T-cell (primary cell): ENCODE results near the gene TNS4. TPM values are rescaled to one million over a fixed set of nuclear protein-coding genes. Genes with fewer than 3 reads are reported as not detected.

Source experiments
- ATAC-seq, 4 experiments: fragments of 200-7000 bp in 3 of 4; fragments of 150-1000 bp in 1 of 4; cut with Tn5 transposase; replicated peaks in 1 of 4; 1 replicate in 3 of 4; 2 replicates in 1 of 4; pipeline ENCODE4 v1.10.0; 2021; ENCODE audit warnings: moderate library complexity in 3 of 4, mild to moderate bottlenecking in 2 of 4, moderate number of reproducible peaks in 1 of 4
- CTCF ChIA-PET, 2 donors: fragments of 300-600 bp; sonication (Branson Sonifier 250); formaldehyde crosslinking; loops; one replicate each; lab custom pipeline; 2022; ENCODE audit warnings: antibody characterized with exemption in 2 of 2; lab: Charles Lee
- POLR2A ChIA-PET, 2 donors: fragments of 300-600 bp; sonication (Branson Sonifier 250); formaldehyde crosslinking; loops; one replicate each; lab custom pipeline; 2022; ENCODE audit warnings: antibody characterized with exemption in 2 of 2; lab: Charles Lee
- DNase-seq, 35 experiments: peaks; one replicate each; pipeline versions ENCODE4 v3.0.0 to v3.0.0-alpha.2; 2013 to 2023
- H3K27ac ChIP-seq: one replicate; pipeline ENCODE4 v1.5.1; 2013; ENCODE audit warnings: low read length
- H3K27me3 ChIP-seq, 2 experiments: replicated peaks in 1 of 2; 1 replicate in 1 of 2; 2 replicates in 1 of 2; pipeline versions ENCODE4 v1.6.1 to v1.7.0; 2013; ENCODE audit warnings: low read length in 1 of 2, mixed read lengths in 1 of 2; ENCODE audit not compliant: control insufficient read depth in 2 of 2, insufficient read depth in 2 of 2; ENCODE audit errors: extremely low read depth in 1 of 2
- H3K36me3 ChIP-seq, 2 donors: 1 replicate in 1 of 2; 2 replicates in 1 of 2; pipeline versions ENCODE4 v1.6.1 to v1.7.0; 2013; ENCODE audit warnings: low read length in 1 of 2; ENCODE audit not compliant: control insufficient read depth in 2 of 2, insufficient read depth in 1 of 2; ENCODE audit errors: extremely low read depth in 1 of 2
- H3K4me1 ChIP-seq, 2 experiments: 1 replicate in 1 of 2; 2 replicates in 1 of 2; pipeline versions ENCODE4 v1.6.1 to v1.7.0; 2013; ENCODE audit warnings: low read length in 2 of 2, mixed read lengths in 1 of 2; ENCODE audit not compliant: insufficient read depth in 2 of 2, control insufficient read depth in 1 of 2; ENCODE audit errors: extremely low read depth in 1 of 2
- H3K4me3 ChIP-seq, 2 donors: 1 replicate in 1 of 2; 2 replicates in 1 of 2; pipeline versions ENCODE4 v1.5.1 to v1.7.0; 2013; ENCODE audit warnings: mild to moderate bottlenecking in 2 of 2, low read length in 1 of 2, moderate library complexity in 1 of 2; ENCODE audit not compliant: control insufficient read depth in 1 of 2; ENCODE audit errors: extremely low read depth in 1 of 2
- H3K9me3 ChIP-seq: 2 replicates; pipeline ENCODE4 v1.7.0; 2013
- H3K27ac Mint-ChIP-seq, 2 donors: one replicate each; pipeline ENCODE4 v1.8.0; 2020 to 2021; ENCODE audit warnings: mild to moderate bottlenecking in 2 of 2, mixed read lengths in 2 of 2
- H3K27me3 Mint-ChIP-seq, 2 donors: one replicate each; pipeline ENCODE4 v1.8.0; 2021 to 2022; ENCODE audit warnings: mixed read lengths in 2 of 2
- H3K36me3 Mint-ChIP-seq: one replicate; pipeline ENCODE4 v1.8.0; 2021; ENCODE audit warnings: mixed read lengths
- H3K4me1 Mint-ChIP-seq, 3 donors: one replicate each; pipeline ENCODE4 v1.8.0; 2020 to 2022; ENCODE audit warnings: mixed read lengths in 3 of 3, mild to moderate bottlenecking in 1 of 3
- H3K4me3 Mint-ChIP-seq, 3 donors: one replicate each; pipeline ENCODE4 v1.8.0; 2020 to 2022; ENCODE audit warnings: mild to moderate bottlenecking in 3 of 3, mixed read lengths in 3 of 3, moderate library complexity in 3 of 3
- H3K9me3 Mint-ChIP-seq, 3 donors: one replicate each; pipeline ENCODE4 v1.8.0; 2020 to 2022; ENCODE audit warnings: mixed read lengths in 3 of 3
- WGBS: methylation state at CpG from one replicate; pipeline ENCODE4 v1.1.5; 2013; ENCODE audit warnings: missing lambda C conversion rate; ENCODE audit not compliant: insufficient coverage; 5-methylcytosine and 5-hydroxymethylcytosine counted together
- total RNA-seq, 35 experiments: library from RNA in 6 of 35; stranded (reverse) in 6 of 35; fragments of 120-200 nt in 1 of 35; gene quantifications; one replicate each; pipeline versions ENCODE4 v1.2.1 to v1.2.4 and lab custom pipeline; 2013 to 2026

Gene TNS4
- total RNA-seq, 5 donors from 2014 or later (not counting 1 experiment from before 2014, with no cell fraction given) = 0.55 to 3.7 (median 0.66) TPM

- Histone ChIP-seq H3K36me3 (no peaks in the 10 kb centered on the region), H3K27ac (no peak overlapping the region), H3K27me3 (peaks cover 0 to 19% of the 10 kb centered on the region in 2 experiments), H3K4me1 (peaks cover 0 to 24% of the 10 kb centered on the region in 2 experiments), H3K9me3 (no peaks in the 10 kb centered on the region), H3K4me3 (no peak overlapping the region)
- H3K4me1 Mint-ChIP-seq = peaks cover 16 to 21% (median 21%) of the 10 kb centered on the region in 3 donors
- no peak overlapping the region for H3K27ac Mint-ChIP-seq
- no peaks in the 10 kb centered on the region for H3K36me3 Mint-ChIP-seq
- H3K9me3 Mint-ChIP-seq = no peaks in the 10 kb centered on the region
- POLR2A ChIA-PET = no interaction called here
- CTCF ChIA-PET = interaction anchor here in 1 of 2 donors (0.6 to 0.8 kb wide), 3 partner anchors 50 to 155 kb away, joined by 3 read pairs; no protein-coding TSS in a partner anchor
- DNase-seq (no peak), ATAC-seq (no peak)
- H3K4me3 Mint-ChIP-seq = no peak overlapping the region
- 100% methylated on average over 3 of the region's 4 CpGs for WGBS
- peaks cover 0 to 1% of the 10 kb centered on the region in 2 donors for H3K27me3 Mint-ChIP-seq
Observed at GRCh38 chr17:40440166-40440565, 61.3 kb downstream of the TNS4 start.

- CTCF ChIA-PET = interaction anchor here in 1 of 2 donors (0.6 kb wide), 1 partner anchor 10 kb away, joined by 3 read pairs; no protein-coding TSS in a partner anchor
- WGBS = 98% methylated on average over 5 of the region's 5 CpGs
- H3K27ac Mint-ChIP-seq = peak overlapping the region in 1 of 2 donors; percentile 27
Observed at GRCh38 chr17:40437095-40437732, 64.2 kb downstream of the TNS4 start.

GRCh38 chr17:40436636-40437035 is 64.8 kb downstream of the TNS4 start:
- ChIA-PET CTCF (no interaction called here), POLR2A (no interaction called here)
- Histone ChIP-seq H3K4me1 (peaks cover 0 to 3% of the 10 kb centered on the region in 2 experiments), H3K9me3 (no peaks in the 10 kb centered on the region), H3K27ac (no peak overlapping the region), H3K27me3 (peaks cover 0 to 2% of the 10 kb centered on the region in 2 experiments), H3K4me3 (no peak overlapping the region), H3K36me3 (no peaks in the 10 kb centered on the region)
- 79% methylated on average over 3 of the region's 5 CpGs for WGBS
- no peak overlapping the region for H3K4me3 Mint-ChIP-seq
- H3K4me1 Mint-ChIP-seq = peaks cover 3 to 6% (median 6%) of the 10 kb centered on the region in 3 donors
- no peak for DNase-seq
- no peak for ATAC-seq
- no peak overlapping the region for H3K27ac Mint-ChIP-seq
- H3K27me3 Mint-ChIP-seq = no peaks in the 10 kb centered on the region
- no peaks in the 10 kb centered on the region for H3K9me3 Mint-ChIP-seq
- no peaks in the 10 kb centered on the region for H3K36me3 Mint-ChIP-seq

More at GRCh38 chr17:40437095-40437732, 64.2 kb downstream of the TNS4 start:
- Mint-ChIP-seq H3K9me3 (no peaks in the 10 kb centered on the region), H3K36me3 (no peaks in the 10 kb centered on the region), H3K4me3 (no peak overlapping the region), H3K4me1 (peaks cover 3 to 6% (median 6%) of the 10 kb centered on the region in 3 donors), H3K27me3 (no peaks in the 10 kb centered on the region)
- POLR2A ChIA-PET = no interaction called here
- ATAC-seq (peak in 1 of 4 experiments; percentile 25), DNase-seq (no peak)
- H3K4me1 ChIP-seq = peaks cover 0 to 3% of the 10 kb centered on the region in 2 experiments
- H3K27me3 ChIP-seq = peaks cover 0 to 4% of the 10 kb centered on the region in 2 experiments
- no peaks in the 10 kb centered on the region for H3K36me3 ChIP-seq
- H3K27ac ChIP-seq = no peak overlapping the region
- H3K4me3 ChIP-seq = no peak overlapping the region
- no peaks in the 10 kb centered on the region for H3K9me3 ChIP-seq

GRCh38 chr17:40433551-40434415 is 67.6 kb downstream of the TNS4 start:
- ChIA-PET CTCF (interaction anchor here (0.6 to 0.7 kb wide), 2 partner anchors 16 to 114 kb away, joined by 3 to 4 read pairs; no protein-coding TSS in a partner anchor), POLR2A (no interaction called here)
- no peaks in the 10 kb centered on the region for H3K27me3 Mint-ChIP-seq
- peak overlapping the region in 1 of 2 donors; percentile 56 for H3K27ac Mint-ChIP-seq
- no peak overlapping the region for H3K4me3 ChIP-seq
- 94% methylated on average over 4 of the region's 6 CpGs for WGBS
- H3K9me3 Mint-ChIP-seq = no peaks in the 10 kb centered on the region
- H3K4me3 Mint-ChIP-seq = no peak overlapping the region
- no peak overlapping the region for H3K27ac ChIP-seq
- no peaks in the 10 kb centered on the region for H3K36me3 ChIP-seq
- H3K9me3 ChIP-seq = no peaks in the 10 kb centered on the region
- ATAC-seq = peak in 3 of 4 experiments; percentile 50 to 59 (median 53)
- DNase-seq = peak in 3 of 35 experiments; percentile 7 to 36 (median 13)
- H3K36me3 Mint-ChIP-seq = no peaks in the 10 kb centered on the region
- H3K27me3 ChIP-seq = peaks cover 0 to 3% of the 10 kb centered on the region in 2 experiments
- H3K4me1 ChIP-seq = peaks cover 0 to 3% of the 10 kb centered on the region in 2 experiments
- peaks cover 0 to 11% (median 3%) of the 10 kb centered on the region in 3 donors for H3K4me1 Mint-ChIP-seq

GRCh38 chr17:40432864-40433528 is 68.4 kb downstream of the TNS4 start:
- Histone ChIP-seq H3K36me3 (no peaks in the 10 kb centered on the region), H3K27ac (no peak overlapping the region), H3K27me3 (peaks cover 0 to 3% of the 10 kb centered on the region in 2 experiments), H3K4me3 (no peak overlapping the region), H3K4me1 (peaks cover 0 to 5% of the 10 kb centered on the region in 2 experiments), H3K9me3 (no peaks in the 10 kb centered on the region)
- ATAC-seq (no peak), DNase-seq (peak in 1 of 35 experiments; percentile 4)
- ChIA-PET CTCF (interaction anchor here (0.6 to 1.1 kb wide), 2 partner anchors 17 to 122 kb away, joined by 3 to 4 read pairs; no protein-coding TSS in a partner anchor), POLR2A (no interaction called here)
- Mint-ChIP-seq H3K9me3 (no peaks in the 10 kb centered on the region), H3K27me3 (no peaks in the 10 kb centered on the region), H3K4me3 (no peak overlapping the region), H3K36me3 (no peaks in the 10 kb centered on the region), H3K27ac (no peak overlapping the region), H3K4me1 (peaks cover 2 to 14% (median 5%) of the 10 kb centered on the region in 3 donors)
- 50% methylated on average over 2 of the region's 2 CpGs for WGBS
